NCI-H82 treated with DMSO at 0.1 percent for 48 hours (cell line): ENCODE measurements around the gene MTG1.
"Not testable (repeated sequence)": the region's sequence is repeated elsewhere in the genome, so short reads cannot be mapped to it uniquely, and the experiment has no call there.

ENCODE experiments used
- DNase-seq: peaks from one replicate; lab custom pipeline; 2025; ENCODE audit not compliant: unreplicated experiment; lab: John Stamatoyannopoulos, UW

The MTG1 gene

GRCh38 chr10:133377818-133378250 lies 16.1 kb upstream of the MTG1 start:
- DNase-seq = no peak

GRCh38 chr10:133378251-133379096 lies 15.5 kb upstream of the MTG1 start:
- DNase-seq = no peak

GRCh38 chr10:133379152-133379800 lies 14.7 kb upstream of the MTG1 start, which contains the start of gene PAOX:
Gene PAOX (plus strand): TSS chr10:133379262. CDS start chr10:133379317, 55 bp downstream.
- DNase-seq = no peak

GRCh38 chr10:133379801-133380666 lies 13.9 kb upstream of the MTG1 start:
- DNase-seq = no peak

GRCh38 chr10:133381036-133381435 lies 12.9 kb upstream of the MTG1 start:
- DNase-seq = no peak

GRCh38 chr10:133383551-133383950 lies 10.4 kb upstream of the MTG1 start:
- DNase-seq = no peak

GRCh38 chr10:133384071-133384470 lies 9.9 kb upstream of the MTG1 start:
- DNase-seq = no peak

- DNase-seq = no peak
Observed at GRCh38 chr10:133385214-133385613, 8.7 kb upstream of the MTG1 start.

GRCh38 chr10:133386951-133387350 lies 7.0 kb upstream of the MTG1 start:
- not testable (repeated sequence) for DNase-seq

- peak; percentile 1 for DNase-seq
Observed at GRCh38 chr10:133388236-133388972, 5.6 kb upstream of the MTG1 start.

GRCh38 chr10:133388973-133389818 lies 4.8 kb upstream of the MTG1 start:
- no peak for DNase-seq

- DNase-seq = no peak
Observed at GRCh38 chr10:133390597-133391248, 3.2 kb upstream of the MTG1 start.

- no peak for DNase-seq
Observed at GRCh38 chr10:133391249-133391635, 2.7 kb upstream of the MTG1 start.

- no peak for DNase-seq
Observed at GRCh38 chr10:133391761-133392518, 2.0 kb upstream of the MTG1 start.

- no peak for DNase-seq
Observed at GRCh38 chr10:133393401-133394063, 425 bp upstream of the MTG1 start.

GRCh38 chr10:133394801-133395221 lies 854 bp downstream of the MTG1 start:
- no peak for DNase-seq

GRCh38 chr10:133396035-133396624 lies 2.2 kb downstream of the MTG1 start:
- no peak for DNase-seq

GRCh38 chr10:133397938-133398337 lies 4.0 kb downstream of the MTG1 start:
- no peak for DNase-seq
